Astrocyte (in vitro differentiated cells and primary cell): ENCODE results near the gene EPB41.

Source experiments
- CTCF ChIP-seq: IDR thresholded peaks from 2 replicates; pipeline ENCODE4 v1.5.1; 2011; ENCODE audit warnings: low read depth, mild to moderate bottlenecking, inconsistent platforms, low read length, moderate library complexity; ENCODE audit not compliant: insufficient read depth
- EZH2 ChIP-seq: IDR thresholded peaks from 2 replicates; pipeline ENCODE4 v1.6.1; 2012; ENCODE audit warnings: mild to moderate bottlenecking, low read length, inconsistent platforms; ENCODE audit not compliant: insufficient read depth

GRCh38 chr1:28909198-28909597 is 5.2 kb upstream of the EPB41 start:
- TF ChIP-seq CTCF (no peak), EZH2 (no peak)
